ENCODE results near the gene ALK.
A peak's percentile ranks its signal among the peaks of the same experiment; 100 is the strongest.

ALK gene

GRCh38 chr2:29900971-29901633, 20.3 kb downstream of the ALK start:
- no peak for DNase-seq

DNA sequence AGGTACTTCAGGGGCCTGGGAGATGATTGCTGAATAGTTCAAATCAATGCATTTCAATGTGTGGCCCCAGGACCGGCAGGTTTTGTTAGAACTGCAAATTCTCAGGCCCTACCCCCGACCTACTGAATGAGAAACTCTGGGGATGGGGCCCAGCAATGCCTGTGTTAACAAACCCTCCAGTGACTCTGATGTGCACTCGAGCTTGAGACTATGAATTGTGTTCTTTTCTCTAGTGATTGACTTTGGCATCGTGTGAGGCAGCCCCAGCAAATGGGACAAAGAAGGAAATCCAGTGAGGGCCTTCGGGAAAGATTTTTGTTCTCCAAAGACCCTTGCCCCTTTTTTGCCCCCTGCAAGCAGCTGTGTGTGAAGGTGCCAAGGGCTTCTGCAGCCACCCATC, 22.4 kb downstream of the ALK start:
- DNase-seq: no peak

DNA sequence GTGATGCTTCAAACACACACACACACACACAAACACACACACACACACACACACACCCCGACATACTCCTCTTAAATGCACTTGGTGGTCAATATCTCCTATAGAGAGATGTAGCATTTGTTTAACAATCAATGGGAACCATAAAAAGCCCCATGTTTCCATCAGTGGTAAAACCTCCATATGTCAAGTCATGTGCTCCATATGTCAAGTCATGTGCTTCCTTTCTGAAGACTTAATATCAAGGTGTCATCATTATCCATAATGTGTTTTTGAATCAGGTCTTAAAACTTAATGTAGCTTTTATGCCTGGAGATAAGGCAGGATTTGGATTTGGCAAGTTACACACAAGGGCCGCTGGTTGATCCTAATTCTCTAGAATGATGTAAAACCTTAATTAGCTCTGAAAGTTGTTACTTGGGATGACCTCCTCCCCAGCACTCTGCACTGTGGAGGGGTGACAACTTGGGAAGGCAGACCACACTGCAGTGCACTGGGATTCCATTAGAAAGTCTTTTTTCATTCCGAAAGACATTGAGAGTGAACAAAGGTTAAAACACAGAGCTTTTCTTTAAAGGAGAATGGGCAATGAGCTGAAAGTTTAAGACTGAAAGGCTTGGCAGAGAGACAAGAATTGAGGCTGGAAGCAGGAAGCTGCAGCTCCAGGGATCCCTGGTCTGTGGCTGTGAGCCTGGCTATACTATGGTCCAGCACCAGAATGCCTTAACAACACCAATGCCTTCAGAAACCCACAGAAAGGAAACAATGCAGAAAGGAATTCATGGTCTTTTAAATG, 26.4 kb downstream of the ALK start:
- no peak for DNase-seq

DNA sequence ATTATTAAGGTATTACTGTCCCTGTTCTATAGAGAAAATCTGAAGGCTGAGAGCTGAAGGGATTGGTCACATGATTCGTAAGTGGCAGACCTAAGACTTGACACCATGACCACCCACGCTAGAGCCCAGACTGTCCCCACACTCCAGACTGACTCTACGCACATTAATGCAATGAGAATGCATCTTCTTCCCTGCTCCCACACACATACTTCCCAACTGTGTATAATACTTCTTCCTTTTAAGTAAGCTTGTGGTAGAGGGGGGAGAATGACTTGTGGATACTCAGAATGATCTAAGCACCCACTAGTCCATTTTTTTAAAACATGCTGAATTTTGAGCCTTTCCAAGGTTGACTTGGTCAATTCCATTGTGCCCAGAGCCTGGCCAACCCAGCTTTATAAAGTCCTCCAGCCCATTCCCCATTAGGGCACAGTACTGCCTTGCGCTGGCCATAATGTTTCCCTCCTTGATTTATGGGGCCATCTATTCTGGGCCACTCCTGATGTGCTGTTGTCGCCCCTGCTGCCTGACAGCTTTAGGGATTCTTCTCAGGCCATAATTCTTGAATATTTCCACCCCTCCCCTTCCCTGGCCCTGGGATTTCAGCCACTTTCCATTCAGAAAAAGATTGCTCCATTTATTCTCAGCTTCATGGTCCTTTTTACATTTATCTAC, 28.7 kb downstream of the ALK start:
- no peak for DNase-seq

- DNase-seq: no peak
Observed at GRCh38 chr2:29881089-29881730, 40.2 kb downstream of the ALK start.

- DNase-seq: no peak
Observed at GRCh38 chr2:29880084-29880483, 41.3 kb downstream of the ALK start.

GRCh38 chr2:29879456-29879855, 41.9 kb downstream of the ALK start:
- DNase-seq: no peak

- no peak for DNase-seq
Observed at GRCh38 chr2:29878898-29879297, 42.5 kb downstream of the ALK start.

- DNase-seq: no peak
Observed at GRCh38 chr2:29876374-29876773, 45.0 kb downstream of the ALK start.

DNA sequence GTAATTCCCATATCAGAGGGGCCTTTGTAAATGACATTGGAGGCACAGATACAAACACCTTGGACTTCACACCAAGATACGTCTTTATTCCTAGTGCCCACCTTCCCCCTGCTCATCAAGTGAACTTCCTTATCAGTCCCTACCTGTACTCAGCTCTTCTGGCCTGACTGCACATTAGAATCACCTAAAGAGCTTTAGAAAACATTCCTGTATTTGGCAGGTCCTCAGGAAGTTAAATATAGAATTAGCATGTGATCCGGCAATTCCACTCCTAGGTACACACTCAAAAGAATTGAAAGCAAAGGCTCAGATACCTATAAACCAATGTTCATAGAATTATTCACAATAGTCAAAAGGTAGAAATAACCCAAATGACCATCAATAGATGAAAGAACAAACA, 46.6 kb downstream of the ALK start:
- no peak for DNase-seq

DNA sequence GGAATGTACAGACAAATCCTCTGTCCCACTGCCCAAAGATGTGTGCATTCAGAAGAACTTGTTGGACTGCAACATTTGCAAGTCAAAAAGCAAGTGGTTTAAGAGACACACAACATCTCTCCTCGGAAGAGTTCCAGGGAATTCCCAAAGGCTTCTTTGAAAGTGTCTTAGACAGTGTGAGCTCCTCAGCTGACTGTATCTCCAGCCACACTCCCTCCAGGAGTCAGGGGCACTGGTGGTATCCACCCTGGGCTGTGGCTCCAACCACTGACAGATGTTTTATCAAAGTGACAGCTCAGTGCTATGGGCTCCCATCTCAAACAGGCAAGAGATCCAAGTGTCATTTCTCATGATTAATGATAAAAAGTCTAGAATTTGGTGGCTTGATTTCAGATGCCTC, 48.5 kb downstream of the ALK start:
- DNase-seq: no peak

GRCh38 chr2:29871541-29871940, 49.8 kb downstream of the ALK start:
- DNase-seq: no peak

GRCh38 chr2:29865512-29865911, 55.9 kb downstream of the ALK start:
- no peak for DNase-seq

DNA sequence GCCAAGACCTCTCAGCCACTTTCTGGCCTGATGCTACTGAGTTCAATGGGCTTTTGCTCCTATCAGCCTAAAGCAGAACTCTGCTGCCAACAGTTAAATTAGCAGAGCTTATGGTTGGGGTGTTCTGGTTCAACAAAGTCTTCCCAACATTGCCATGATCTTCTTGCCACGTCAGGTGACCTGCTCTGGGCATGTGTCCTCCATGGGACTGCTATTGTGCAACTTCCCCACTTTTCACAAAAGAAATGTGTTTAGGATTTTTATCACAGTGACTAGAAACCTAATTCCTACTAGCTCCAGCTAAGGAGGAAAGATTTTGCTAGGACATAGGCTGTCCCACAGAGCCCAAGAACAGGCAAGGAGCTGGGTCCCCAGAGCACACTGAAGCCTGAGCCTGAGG, 56.4 kb downstream of the ALK start:
- DNase-seq: no peak

DNA sequence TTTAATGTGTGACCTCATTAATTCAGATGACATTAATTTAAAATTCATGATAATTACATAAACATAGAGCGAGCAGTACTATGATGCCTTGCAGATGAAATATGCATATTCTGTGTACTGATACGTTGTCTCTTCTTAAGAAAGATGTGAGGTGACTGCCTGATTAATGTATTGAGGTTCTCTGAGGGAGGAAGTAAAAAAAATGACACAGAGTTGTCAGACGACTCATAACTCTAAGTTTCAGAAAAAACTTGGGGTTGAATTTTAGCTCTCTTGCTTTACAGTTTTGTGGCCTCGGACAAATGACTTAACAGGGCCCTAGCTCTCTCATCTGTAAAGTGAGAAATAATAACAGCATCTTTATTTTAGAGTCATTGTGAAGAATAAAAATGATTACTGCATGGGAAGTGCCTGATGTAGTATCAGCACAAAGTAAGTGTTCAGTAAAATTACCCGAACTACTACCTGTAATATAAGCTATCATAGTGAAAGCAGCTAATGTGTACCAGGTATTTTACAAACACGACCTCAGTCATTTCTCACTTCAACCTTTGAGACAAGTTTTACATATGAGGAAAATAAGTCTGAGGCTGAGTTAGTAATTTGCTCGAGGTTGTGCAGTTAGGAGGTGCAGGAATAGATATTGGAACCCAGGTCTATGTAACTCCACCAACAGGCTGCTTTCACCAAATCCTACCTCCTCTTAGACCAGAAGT, 65.3 kb downstream of the ALK start:
- no peak for DNase-seq

GRCh38 chr2:29850794-29851193, 70.6 kb downstream of the ALK start:
- no peak for DNase-seq

DNA sequence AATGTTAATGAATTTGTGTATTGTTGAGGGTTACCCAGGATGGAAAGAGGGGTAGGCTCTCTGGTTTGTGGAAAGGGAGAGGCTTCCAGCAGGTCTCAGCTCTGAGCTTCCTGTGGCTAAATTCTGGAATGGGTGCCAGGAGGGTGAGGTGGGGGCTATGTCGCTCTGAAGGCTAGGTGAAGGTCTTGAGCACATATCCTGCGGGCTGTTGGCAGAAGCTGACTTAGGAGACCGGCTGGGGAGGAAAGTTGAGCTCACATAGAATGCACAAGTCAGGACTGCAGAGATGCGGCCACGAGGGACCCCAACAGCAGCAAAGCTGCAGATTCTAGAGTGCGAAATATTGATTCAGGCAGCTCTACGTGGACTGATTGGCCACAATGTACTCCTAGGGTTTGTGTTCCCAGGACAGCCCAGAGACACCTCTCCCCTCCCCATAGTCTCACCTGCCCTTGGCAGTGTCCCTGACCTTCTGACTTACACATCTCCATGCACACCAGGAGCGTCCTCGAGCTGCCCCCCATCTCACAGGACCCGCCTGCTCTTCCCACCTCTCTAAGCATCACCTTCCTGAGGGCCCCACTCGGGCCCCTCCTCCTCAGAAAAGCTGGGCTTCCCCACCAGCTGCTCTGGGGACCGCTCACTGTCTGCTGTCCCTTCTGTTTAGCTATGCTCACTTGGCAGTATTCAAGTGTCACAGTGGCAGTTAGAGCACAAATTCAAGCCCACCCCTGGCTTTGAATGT, 72.6 kb downstream of the ALK start:
- no peak for DNase-seq

GRCh38 chr2:29847886-29848285, 73.5 kb downstream of the ALK start:
- DNase-seq: no peak

DNA sequence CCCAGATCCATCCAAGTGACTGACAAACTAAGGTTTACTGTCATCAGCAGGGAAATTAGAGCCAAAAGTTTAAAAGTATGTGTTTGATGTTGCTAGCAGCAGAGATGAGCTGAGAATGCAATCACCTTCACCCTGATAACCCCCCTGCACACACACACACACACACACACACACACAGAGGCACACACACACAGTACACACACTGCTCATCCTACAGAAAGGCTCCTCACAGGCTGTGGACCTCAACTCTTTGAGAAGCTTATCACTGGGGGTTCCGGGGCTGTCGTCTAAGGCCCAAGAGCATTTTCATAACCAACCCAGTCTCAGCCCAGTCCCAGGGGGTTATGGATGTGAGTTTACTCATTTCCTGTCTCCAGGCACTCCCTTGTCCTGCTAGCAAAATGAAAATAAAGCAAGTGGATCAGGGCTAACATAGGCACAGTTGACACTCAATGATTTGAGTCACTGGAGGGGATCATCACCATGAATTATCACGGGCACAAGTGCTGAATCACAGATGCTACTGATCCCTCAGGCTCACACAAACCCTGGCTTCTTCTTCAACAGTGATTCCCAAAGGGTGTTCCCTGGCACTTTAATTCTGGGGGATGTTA, 76.6 kb downstream of the ALK start:
- no peak for DNase-seq

GRCh38 chr2:29841386-29842004, 79.9 kb downstream of the ALK start:
- DNase-seq: peak; percentile 4

- no peak for DNase-seq
Observed at GRCh38 chr2:29839306-29839705, 82.1 kb downstream of the ALK start.

All from NCI-H2081 treated with DMSO at 0.1 percent for 48 hours (cell line).